ENCODE measurements around the gene BFSP2. TPM values are rescaled to one million over a fixed set of nuclear protein-coding genes. Genes with fewer than 3 reads are reported as not detected.

Gene BFSP2
- total and polyA plus RNA-seq, 2 donors (not counting 1 experiment from before 2014, with no cell fraction given): 0.60 to 1.6 TPM

DNA sequence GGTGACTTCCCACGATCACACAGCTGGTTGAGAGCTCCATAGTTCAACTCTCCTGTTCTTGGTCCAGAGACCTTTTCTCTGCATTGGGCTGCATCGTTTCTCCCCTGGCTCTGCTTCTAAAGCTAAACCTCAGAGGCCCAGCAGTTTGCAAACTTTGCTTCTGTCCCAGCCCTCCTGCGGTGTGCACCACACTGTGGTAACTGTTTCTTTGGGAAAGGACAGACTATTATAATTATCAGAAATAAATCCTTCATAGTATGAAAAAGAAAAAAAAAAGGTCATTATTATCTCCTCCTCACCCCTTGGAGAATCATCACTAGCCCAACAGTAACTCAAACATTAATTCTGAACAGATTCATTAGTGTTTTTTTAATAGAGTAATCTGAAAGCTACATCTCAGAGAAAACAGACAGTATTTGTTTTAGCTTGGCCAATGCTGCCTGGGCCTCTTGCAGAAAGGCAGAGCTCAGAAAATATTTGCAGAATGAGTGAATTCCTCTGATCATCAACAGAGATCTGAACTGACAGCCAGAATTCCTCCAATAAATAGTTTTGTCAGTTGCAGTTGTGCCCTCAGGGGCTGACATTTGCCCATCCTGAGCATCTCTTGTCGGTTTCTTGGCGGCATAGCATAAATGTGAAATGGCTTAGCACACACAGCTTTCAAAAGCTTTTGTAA is 52.9 kb downstream of the BFSP2 start:
- Histone ChIP-seq H4K20me1 (ENCODE audit: control insufficient read depth, insufficient read depth, low read length, poor library complexity, severe bottlenecking) (no peaks in the 10 kb centered on the region), H3K4me1 (ENCODE audit: control insufficient read depth in 2 of 2, insufficient read depth in 2 of 2, low read length in 2 of 2) (peaks cover 24 to 25% of the 10 kb centered on the region in 2 donors), H3K79me2 (ENCODE audit: control insufficient read depth, insufficient read depth, low read length) (no peaks in the 10 kb centered on the region), H3K9ac (ENCODE audit: low read length) (no peak overlapping the region), H3K36me3 (replicated peaks in 1 of 2; ENCODE audit: control extremely low read depth in 1 of 2, control insufficient read depth in 1 of 2, extremely low read depth in 1 of 2, insufficient read depth in 2 of 2, low read length in 1 of 2) (no peaks in the 10 kb centered on the region), H3K9me3 (ENCODE audit: control extremely low read depth in 1 of 3, control insufficient read depth in 2 of 3, insufficient read depth in 1 of 3, low read length in 2 of 3) (peaks cover 0 to 4% (median 0%) of the 10 kb centered on the region in 3 donors), H3K4me3 (ENCODE audit: control extremely low read depth in 1 of 5, extremely low read depth in 1 of 5, insufficient read depth in 1 of 5, low read depth in 2 of 5, low read length in 4 of 5) (no peak overlapping the region), H3K27ac (ENCODE audit: low read length in 2 of 2) (no peak overlapping the region), H3K4me2 (replicated peaks; ENCODE audit: low read depth, low read length, poor library complexity, severe bottlenecking) (no peak overlapping the region), H3K27me3 (replicated peaks in 1 of 4; ENCODE audit: control extremely low read depth in 1 of 4, control insufficient read depth in 3 of 4, insufficient read depth in 4 of 4, low read length in 3 of 4) (peaks cover 0 to 24% (median 9%) of the 10 kb centered on the region in 4 experiments), H2AFZ (ENCODE audit: insufficient read depth, low read depth, low read length, poor library complexity, severe bottlenecking) (no peak overlapping the region)
- 96% methylated on average over 3 of the region's 5 CpGs for WGBS (ENCODE audit: insufficient coverage)
- H3K4me1 Mint-ChIP-seq: peaks cover 29% of the 10 kb centered on the region
- H3K27me3 Mint-ChIP-seq: peaks cover 18% of the 10 kb centered on the region
- CTCF ChIA-PET: interaction anchor here (0.7 to 7.5 kb wide), 4 partner anchors 13 to 126 kb away, joined by 3 to 62 read pairs (median 4); no protein-coding TSS in a partner anchor
- DNase-seq (no peak), ATAC-seq (ENCODE audit: low read depth) (no peak)
- H3K9me3 Mint-ChIP-seq (ENCODE audit: insufficient read depth): no peaks in the 10 kb centered on the region
- intact Hi-C loops (cut with micrococcal nuclease): no loop called here
- TF ChIP-seq, protein P1, sequence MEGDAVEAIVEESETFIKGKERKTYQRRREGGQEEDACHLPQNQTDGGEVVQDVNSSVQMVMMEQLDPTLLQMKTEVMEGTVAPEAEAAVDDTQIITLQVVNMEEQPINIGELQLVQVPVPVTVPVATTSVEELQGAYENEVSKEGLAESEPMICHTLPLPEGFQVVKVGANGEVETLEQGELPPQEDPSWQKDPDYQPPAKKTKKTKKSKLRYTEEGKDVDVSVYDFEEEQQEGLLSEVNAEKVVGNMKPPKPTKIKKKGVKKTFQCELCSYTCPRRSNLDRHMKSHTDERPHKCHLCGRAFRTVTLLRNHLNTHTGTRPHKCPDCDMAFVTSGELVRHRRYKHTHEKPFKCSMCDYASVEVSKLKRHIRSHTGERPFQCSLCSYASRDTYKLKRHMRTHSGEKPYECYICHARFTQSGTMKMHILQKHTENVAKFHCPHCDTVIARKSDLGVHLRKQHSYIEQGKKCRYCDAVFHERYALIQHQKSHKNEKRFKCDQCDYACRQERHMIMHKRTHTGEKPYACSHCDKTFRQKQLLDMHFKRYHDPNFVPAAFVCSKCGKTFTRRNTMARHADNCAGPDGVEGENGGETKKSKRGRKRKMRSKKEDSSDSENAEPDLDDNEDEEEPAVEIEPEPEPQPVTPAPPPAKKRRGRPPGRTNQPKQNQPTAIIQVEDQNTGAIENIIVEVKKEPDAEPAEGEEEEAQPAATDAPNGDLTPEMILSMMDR (IDR thresholded peaks at IDR 0.05): no peak
- POLR2A ChIA-PET: no interaction called here
- H3K4me3 Mint-ChIP-seq: no peak overlapping the region
- H3K27ac Mint-ChIP-seq: no peak overlapping the region

DNA sequence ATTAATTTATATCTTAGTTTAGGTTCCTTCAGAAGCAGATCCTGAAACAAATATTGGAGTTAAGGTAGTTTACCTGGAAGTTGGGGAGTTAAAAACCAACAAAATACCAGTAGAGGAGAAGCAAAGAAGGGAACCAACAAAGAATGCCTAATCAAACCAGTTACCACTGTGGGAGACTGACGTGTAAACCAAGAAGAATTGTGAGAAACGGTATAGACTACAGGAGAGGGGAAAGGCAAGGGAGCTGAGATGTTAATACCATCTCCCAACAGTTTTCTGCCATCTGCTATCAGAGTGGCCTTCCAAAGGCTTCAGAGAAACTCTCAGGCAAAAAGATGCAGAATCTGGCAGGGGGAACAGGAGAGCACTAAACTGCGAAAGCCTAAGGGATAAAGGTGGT is 53.5 kb downstream of the BFSP2 start:
- H3K27ac ChIP-seq (ENCODE audit: low read length in 2 of 2): no peak overlapping the region
- intact Hi-C loops (cut with micrococcal nuclease): no loop called here
- no peak for TF ChIP-seq EZH2 (IDR thresholded peaks at IDR 0.05; ENCODE audit: borderline replicate concordance, insufficient read depth, low read depth, low read length, poor library complexity, severe bottlenecking)
- TF ChIP-seq, protein P1 (IDR thresholded peaks at IDR 0.05): no peak
- ChIA-PET CTCF (interaction anchor here (0.7 to 7.5 kb wide), 6 partner anchors 13 to 125 kb away, joined by 3 to 62 read pairs (median 6); no protein-coding TSS in a partner anchor), POLR2A (no interaction called here)
- no peaks in the 10 kb centered on the region for H3K79me2 ChIP-seq (ENCODE audit: control insufficient read depth, insufficient read depth, low read length)
- peaks cover 0 to 24% (median 9%) of the 10 kb centered on the region in 4 experiments for H3K27me3 ChIP-seq (replicated peaks in 1 of 4; ENCODE audit: control extremely low read depth in 1 of 4, control insufficient read depth in 3 of 4, insufficient read depth in 4 of 4, low read length in 3 of 4)
- Mint-ChIP-seq H3K4me3 (no peak overlapping the region), H3K4me1 (peaks cover 23% of the 10 kb centered on the region), H3K27ac (no peak overlapping the region), H3K27me3 (peaks cover 18% of the 10 kb centered on the region), H3K9me3 (ENCODE audit: insufficient read depth) (no peaks in the 10 kb centered on the region)
- no peak for DNase-seq
- H4K20me1 ChIP-seq (ENCODE audit: control insufficient read depth, insufficient read depth, low read length, poor library complexity, severe bottlenecking): no peaks in the 10 kb centered on the region
- H3K9me3 ChIP-seq (ENCODE audit: control extremely low read depth in 1 of 3, control insufficient read depth in 2 of 3, insufficient read depth in 1 of 3, low read length in 2 of 3): peaks cover 0 to 4% (median 0%) of the 10 kb centered on the region in 3 donors
- H3K9ac ChIP-seq (ENCODE audit: low read length): no peak overlapping the region
- H3K4me2 ChIP-seq (replicated peaks; ENCODE audit: low read depth, low read length, poor library complexity, severe bottlenecking): no peak overlapping the region
- no peak overlapping the region for H2AFZ ChIP-seq (ENCODE audit: insufficient read depth, low read depth, low read length, poor library complexity, severe bottlenecking)
- peaks cover 18 to 20% of the 10 kb centered on the region in 2 donors for H3K4me1 ChIP-seq (ENCODE audit: control insufficient read depth in 2 of 2, insufficient read depth in 2 of 2, low read length in 2 of 2)
- H3K36me3 ChIP-seq (replicated peaks in 1 of 2; ENCODE audit: control extremely low read depth in 1 of 2, control insufficient read depth in 1 of 2, extremely low read depth in 1 of 2, insufficient read depth in 2 of 2, low read length in 1 of 2): no peaks in the 10 kb centered on the region
- ATAC-seq (ENCODE audit: low read depth): no peak
- WGBS (ENCODE audit: insufficient coverage): no CpG with 5 or more reads among the region's 3 CpGs
- no peak overlapping the region for H3K4me3 ChIP-seq (ENCODE audit: control extremely low read depth in 1 of 5, extremely low read depth in 1 of 5, insufficient read depth in 1 of 5, low read depth in 2 of 5, low read length in 4 of 5)
